Aorta (tissue), 5 donors: ENCODE data around the gene GNB2. TPM values are rescaled to one million over a fixed set of nuclear protein-coding genes. Genes with fewer than 3 reads are reported as not detected.
A peak's percentile ranks its signal among the peaks of the same experiment; 100 is the strongest.

ENCODE experiments used
- ATAC-seq: fragments of 200-7000 bp; cut with Tn5 transposase; one replicate; pipeline ENCODE4 v1.9.1; 2022; ENCODE audit warnings: moderate library complexity; ENCODE audit not compliant: low FRiP score
- DNase-seq, 2 donors: peaks; one replicate each; pipeline ENCODE4 v3.0.0-alpha.2; 2020
- H3K27ac ChIP-seq, 2 donors: one replicate each; pipeline ENCODE4 v1.5.1; 2013; ENCODE audit warnings: low read length in 2 of 2, mild to moderate bottlenecking in 2 of 2, moderate library complexity in 2 of 2, control low read depth in 1 of 2, inconsistent platforms in 1 of 2, low read depth in 1 of 2
- H3K27me3 ChIP-seq, 2 donors: one replicate each; pipeline ENCODE4 v1.6.1; 2013; ENCODE audit warnings: control low read depth in 1 of 2, low read length in 1 of 2, mild to moderate bottlenecking in 1 of 2, moderate library complexity in 1 of 2; ENCODE audit not compliant: insufficient read depth in 2 of 2, control insufficient read depth in 1 of 2
- H3K36me3 ChIP-seq, 2 donors: one replicate each; pipeline ENCODE4 v1.6.1; 2013; ENCODE audit warnings: control low read depth in 1 of 2, low read length in 1 of 2, mild to moderate bottlenecking in 1 of 2; ENCODE audit not compliant: insufficient read depth in 2 of 2, control insufficient read depth in 1 of 2
- H3K4me1 ChIP-seq, 2 donors: one replicate each; pipeline ENCODE4 v1.6.1; 2013; ENCODE audit warnings: low read length in 2 of 2, control low read depth in 1 of 2, mild to moderate bottlenecking in 1 of 2, moderate library complexity in 1 of 2; ENCODE audit not compliant: insufficient read depth in 2 of 2, control insufficient read depth in 1 of 2
- H3K4me3 ChIP-seq, 2 donors: one replicate each; pipeline ENCODE4 v1.5.1; 2013; ENCODE audit warnings: low read length in 2 of 2, control low read depth in 1 of 2, mild to moderate bottlenecking in 1 of 2
- H3K9me3 ChIP-seq: one replicate; pipeline ENCODE4 v1.6.1; 2013; ENCODE audit warnings: mild to moderate bottlenecking, low read length; ENCODE audit not compliant: control insufficient read depth
- WGBS, 2 donors: extraction: QIAGEN DNeasy Blood & Tissue Kit; methylation state at CpG; one replicate each; pipeline ENCODE4 v1.1.7; 2013; 5-methylcytosine and 5-hydroxymethylcytosine counted together
- intact Hi-C, 2 donors: fragments of 100-400 bp; cut with DNase I; formaldehyde crosslinking; loops; one replicate each; pipeline versions ENCODE4 v1.14.2 to v1.15.0; 2022
- long read RNA-seq, 2 donors: library from polyadenylated mRNA; unstranded; transcript quantifications; one replicate each; pipeline ENCODE4 v2.0.0, GENCODE V29; 2020 to 2021
- polyA plus RNA-seq, 2 donors: library from polyadenylated mRNA; stranded (reverse); fragments of 200-250 nt; gene quantifications; one replicate each; pipeline ENCODE4 v1.2.3, GENCODE V29; 2013
- total RNA-seq, 2 donors: library from RNA; stranded (reverse); fragmentation: NEBNext Ultra II Directional; extraction: Animal tissue kit (Norgen Biotek cat#: 25700); gene quantifications; one replicate each; pipeline ENCODE4 v1.2.1, GENCODE V29; 2021
- donor health status: healthy with polysubstance abuse.
- donor health status: Bipolar disorder and iron deficiency.
- donor health status: DM: no; HTN: no; CAD: no.
- donor health status: DM: no; HTN: no; CAD: no.
- donor health status: DM: yes; HTN: yes; CAD: no.

The GNB2 gene
- total RNA-seq (100 to 1,000 TPM; 185 to 204 TPM), polyA plus RNA-seq (100 to 1,000 TPM; 107 to 227 TPM)
- long read RNA-seq, donor 1, transcript GNB2-201 (10 exons, 1,878 nt) = major isoform, 90 of 152 reads
- long read RNA-seq, donor 1, transcript GNB2-202 (9 exons, 1,524 nt) = minor isoform, 7 of 152 reads
- long read RNA-seq, donor 1, partial matches to known transcripts = 45 of 152 reads
- long read RNA-seq, donor 1, other reads (novel, unspliced or antisense) = 8 of 152 reads
- long read RNA-seq, donor 2, transcript GNB2-201 (10 exons, 1,878 nt) = major isoform, 71 of 86 reads
- long read RNA-seq, donor 2, transcript GNB2-202 (9 exons, 1,524 nt) = minor isoform, 5 of 86 reads
- long read RNA-seq, donor 2, partial matches to known transcripts = 7 of 86 reads
- long read RNA-seq, donor 2, other reads (novel, unspliced or antisense) = 2 of 86 reads

DNA sequence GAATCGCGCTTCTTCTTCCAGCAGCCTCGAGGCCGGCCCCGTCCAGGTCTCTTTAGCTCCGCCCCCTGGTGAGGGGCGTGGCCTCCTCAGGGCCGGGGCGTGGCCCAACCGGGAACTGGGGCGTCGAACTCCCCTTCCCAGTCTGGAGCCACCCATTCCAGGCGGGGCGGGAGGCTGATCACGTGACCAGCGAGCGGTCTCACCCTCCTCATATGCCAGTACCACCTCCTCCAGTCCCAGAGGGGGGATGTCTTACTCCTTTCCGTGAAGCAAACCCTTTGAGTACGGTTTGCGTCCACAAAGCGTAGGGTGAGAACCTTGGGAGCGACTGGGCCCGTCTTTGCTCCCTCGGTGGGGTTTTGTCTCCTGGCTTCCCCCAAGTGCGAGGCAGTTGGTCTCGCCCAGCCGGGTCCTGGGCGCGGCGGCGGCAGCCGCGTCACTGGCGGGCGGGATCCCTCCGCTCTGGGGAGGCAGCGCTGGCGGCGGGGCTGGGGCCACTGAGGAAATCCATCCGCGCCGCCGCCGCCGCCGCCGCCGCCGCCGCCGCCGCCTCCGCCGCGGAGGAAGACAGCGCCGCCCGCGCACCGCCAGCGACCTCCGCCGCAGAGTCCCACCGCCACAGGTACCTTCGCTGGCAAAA, at the start of gene GNB2:
Gene GNB2, plus strand, starts transcription at position 439 of the 640 bp plus-strand sequence. CDS start 2,526 bp downstream, outside the sequence.
- intact Hi-C loops = loop anchor here (1.0 to 5.0 kb wide), 2 partner anchors 61 kb away; partner anchors contain the start of gene MOSPD3 (in 2 of the 2)
- ATAC-seq = peak; percentile 95
- Histone ChIP-seq H3K4me1 (no peaks in the 10 kb centered on the region), H3K9me3 (no peaks in the 10 kb centered on the region), H3K27ac (peak within 1 kb of the TSS; percentile 6 to 90), H3K4me3 (peak within 1 kb of the TSS; percentile 54 to 75), H3K36me3 (peaks cover 0 to 4% of the 10 kb centered on the region in 2 donors), H3K27me3 (no peaks in the 10 kb centered on the region)
- peak; percentile 100 for DNase-seq
- WGBS, 2 donors = 0% methylated on average over 55 to 65 of the region's 65 CpGs

DNA sequence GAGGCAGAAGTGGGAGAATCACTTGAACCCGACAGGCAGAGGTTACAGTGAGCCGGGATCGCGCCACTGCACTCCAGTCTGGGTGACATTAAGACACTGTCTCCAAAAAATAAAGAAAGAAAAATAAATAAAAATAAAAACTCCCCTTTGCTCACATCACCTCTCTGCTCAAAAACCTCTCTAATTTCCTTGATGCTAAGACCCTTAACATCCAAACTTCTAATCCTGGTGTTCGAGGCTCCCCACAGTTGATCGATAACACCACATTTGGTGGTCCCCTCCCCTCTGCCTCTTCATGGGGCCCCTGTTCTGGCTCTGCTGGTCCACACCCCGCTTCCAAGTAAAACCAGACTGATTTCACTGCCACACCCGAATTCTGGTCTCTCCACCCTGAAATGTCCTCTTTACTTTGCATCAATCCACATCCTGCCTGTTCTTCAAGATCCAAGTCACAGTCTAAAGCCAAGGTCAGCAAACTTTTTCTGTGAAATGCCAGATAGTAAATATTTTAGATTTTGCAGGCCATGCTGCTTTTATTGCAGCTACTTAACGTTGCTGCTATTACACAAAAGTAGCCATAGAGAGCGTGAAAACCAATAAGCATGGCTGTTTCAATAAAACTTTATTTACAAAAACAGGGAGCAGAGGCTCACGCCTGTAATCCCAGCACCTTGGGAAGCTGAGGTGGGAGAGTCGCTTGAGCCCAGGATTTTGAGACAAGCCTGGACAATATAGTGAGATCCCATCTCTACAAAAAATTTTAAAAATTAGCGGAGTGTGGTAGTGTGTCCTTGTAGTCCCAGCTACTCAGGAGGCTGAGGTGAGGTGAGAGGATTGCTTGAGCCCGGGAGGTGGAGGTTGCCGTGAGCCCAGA, 49.4 kb upstream of the GNB2 start:
- H3K27ac ChIP-seq = no peak overlapping the region
- 84% methylated on average over 15 of the region's 15 CpGs for WGBS, 2 donors
- H3K4me1 ChIP-seq = no peaks in the 10 kb centered on the region
- DNase-seq (no peak), ATAC-seq (no peak)
- H3K27me3 ChIP-seq = no peaks in the 10 kb centered on the region
- intact Hi-C loops = no loop called here
- no peak overlapping the region for H3K4me3 ChIP-seq
- H3K36me3 ChIP-seq = no peaks in the 10 kb centered on the region
- H3K9me3 ChIP-seq = no peaks in the 10 kb centered on the region

GRCh38 chr7:100626055-100626454, 47.5 kb upstream of the GNB2 start:
- ATAC-seq = no peak
- no peaks in the 10 kb centered on the region for H3K9me3 ChIP-seq
- no peaks in the 10 kb centered on the region for H3K36me3 ChIP-seq
- DNase-seq = no peak
- intact Hi-C loops = no loop called here
- no peaks in the 10 kb centered on the region for H3K4me1 ChIP-seq
- no peak overlapping the region for H3K27ac ChIP-seq
- H3K27me3 ChIP-seq = no peaks in the 10 kb centered on the region
- H3K4me3 ChIP-seq = no peak overlapping the region
- 11 to 14% methylated on average over 3 of the region's 3 CpGs for WGBS, 2 donors

GRCh38 chr7:100626530-100627237, 46.9 kb upstream of the GNB2 start:
- intact Hi-C loops = no loop called here
- Histone ChIP-seq H3K36me3 (no peaks in the 10 kb centered on the region), H3K27ac (no peak overlapping the region), H3K4me3 (no peak overlapping the region), H3K9me3 (no peaks in the 10 kb centered on the region), H3K4me1 (no peaks in the 10 kb centered on the region), H3K27me3 (no peaks in the 10 kb centered on the region)
- ATAC-seq (peak; percentile 90), DNase-seq (peak; percentile 87 to 95)
- 6 to 8% methylated on average over 28 to 37 of the region's 37 CpGs for WGBS, 2 donors

DNA sequence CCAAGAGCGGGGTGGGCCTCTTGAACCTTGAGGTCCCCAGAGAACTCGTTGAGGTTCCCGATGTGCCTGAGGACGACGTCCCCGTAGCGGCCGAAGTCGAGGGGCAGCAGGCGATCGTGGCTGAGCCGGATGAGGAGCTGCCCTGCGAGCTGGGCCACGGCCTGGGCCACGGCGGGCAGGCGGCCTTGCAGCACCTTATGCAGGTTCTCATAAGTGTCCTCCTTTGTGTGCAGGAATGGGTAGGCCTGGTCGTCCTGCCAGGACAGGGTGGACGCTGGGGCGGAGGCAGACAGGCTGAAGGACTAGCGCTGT, 46.3 kb upstream of the GNB2 start:
- no peak overlapping the region for H3K27ac ChIP-seq

GRCh38 chr7:100629117-100629716, 44.3 kb upstream of the GNB2 start:
- ATAC-seq = no peak
- WGBS, 2 donors = 78 to 85% methylated on average over 11 of the region's 11 CpGs
- no peak overlapping the region for H3K27ac ChIP-seq
- no peak overlapping the region for H3K4me3 ChIP-seq
- intact Hi-C loops = no loop called here
- no peak for DNase-seq
- no peaks in the 10 kb centered on the region for H3K4me1 ChIP-seq
- H3K36me3 ChIP-seq = no peaks in the 10 kb centered on the region
- H3K27me3 ChIP-seq = no peaks in the 10 kb centered on the region
- H3K9me3 ChIP-seq = no peaks in the 10 kb centered on the region

More for the DNA sequence above, 46.3 kb upstream of the GNB2 start:
- Histone ChIP-seq H3K4me1 (no peaks in the 10 kb centered on the region), H3K36me3 (no peaks in the 10 kb centered on the region), H3K9me3 (no peaks in the 10 kb centered on the region), H3K27me3 (no peaks in the 10 kb centered on the region), H3K4me3 (no peak overlapping the region)
- 80 to 84% methylated on average over 21 of the region's 21 CpGs for WGBS, 2 donors
- intact Hi-C loops = no loop called here
- ATAC-seq = peak; percentile 17
- DNase-seq = no peak

DNA sequence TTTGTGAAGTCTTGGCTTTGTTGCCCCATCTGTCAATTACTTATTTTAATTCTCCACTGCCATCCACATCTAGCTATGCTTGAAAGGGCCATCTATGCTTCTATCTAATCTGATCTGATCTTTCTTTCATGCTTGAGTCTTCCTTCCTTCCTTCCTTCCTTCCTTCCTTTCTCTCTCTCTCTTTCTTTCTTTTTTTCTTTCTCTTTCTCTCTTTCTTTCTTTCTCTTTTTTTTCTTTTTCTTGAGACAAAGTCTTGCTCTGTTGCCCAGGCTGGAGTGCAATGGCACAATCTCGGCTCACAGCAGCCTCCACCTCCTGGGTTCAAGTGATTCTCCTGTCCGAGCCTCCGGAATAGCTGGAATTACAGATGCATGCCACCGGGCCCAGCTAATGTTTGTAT, 43.5 kb upstream of the GNB2 start:
- intact Hi-C loops = no loop called here
- Histone ChIP-seq H3K4me1 (no peaks in the 10 kb centered on the region), H3K9me3 (no peaks in the 10 kb centered on the region), H3K27ac (no peak overlapping the region), H3K36me3 (no peaks in the 10 kb centered on the region), H3K4me3 (no peak overlapping the region), H3K27me3 (no peaks in the 10 kb centered on the region)
- DNase-seq (no peak), ATAC-seq (no peak)
- WGBS, 2 donors = 85 to 92% methylated on average over 4 of the region's 4 CpGs
